Stimulated activated CD4-positive, alpha-beta T cell treated with anti-CD3 and anti-CD28 coated beads, TNF-alpha, amount 100 ng/mL, for 4 hours (primary cell): ENCODE data around the gene XPO5.
"Not testable (repeated sequence)": the region's sequence is repeated elsewhere in the genome, so short reads cannot be mapped to it uniquely, and the experiment has no call there.

Experiments used
- DNase-seq, 3 experiments: peaks; one replicate each; pipeline ENCODE4 v3.0.0-alpha.2; 2020; ENCODE audit warnings: low read depth in 3 of 3

XPO5 gene

GRCh38 chr6:43498291-43498690 lies 77.5 kb downstream of the XPO5 start:
- DNase-seq: not testable (repeated sequence)

GRCh38 chr6:43497689-43498088 lies 78.1 kb downstream of the XPO5 start:
- no peak for DNase-seq

- DNase-seq: no peak
These were observed 78.8 kb downstream of the XPO5 start for GRCh38 chr6:43497129-43497396.

GRCh38 chr6:43496370-43497128 lies 79.3 kb downstream of the XPO5 start:
- no peak for DNase-seq

- DNase-seq: no peak
These were observed 80.4 kb downstream of the XPO5 start for GRCh38 chr6:43495409-43495941.

- DNase-seq: no peak
These were observed 81.1 kb downstream of the XPO5 start for GRCh38 chr6:43494766-43495165.

- no peak for DNase-seq
These were observed 81.5 kb downstream of the XPO5 start for GRCh38 chr6:43494321-43494720.

GRCh38 chr6:43493833-43494232 lies 82.0 kb downstream of the XPO5 start:
- no peak for DNase-seq

- DNase-seq: no peak
These were observed 82.6 kb downstream of the XPO5 start for GRCh38 chr6:43493230-43493629.

- no peak for DNase-seq
These were observed 83.2 kb downstream of the XPO5 start for GRCh38 chr6:43492673-43493072.

GRCh38 chr6:43491750-43492661 lies 83.8 kb downstream of the XPO5 start:
- no peak for DNase-seq

GRCh38 chr6:43490523-43490939 lies 85.3 kb downstream of the XPO5 start:
- no peak for DNase-seq

- no peak for DNase-seq
These were observed 86.4 kb downstream of the XPO5 start for GRCh38 chr6:43489277-43490072.

- DNase-seq: no peak
These were observed 87.1 kb downstream of the XPO5 start for GRCh38 chr6:43488667-43489276.

GRCh38 chr6:43481591-43482236 lies 94.1 kb downstream of the XPO5 start:
- no peak for DNase-seq

- no peak for DNase-seq
These were observed 94.8 kb downstream of the XPO5 start for GRCh38 chr6:43481075-43481474.

GRCh38 chr6:43478008-43478372 lies 97.8 kb downstream of the XPO5 start:
- DNase-seq: no peak

- peak; percentile 96 to 98 (median 97) for DNase-seq
These were observed 98.4 kb downstream of the XPO5 start, which contains the start of gene TJAP1 for GRCh38 chr6:43477235-43478007. TJAP1 (plus strand) TSS chr6:43477570; CDS start chr6:43499002, 21,432 bp downstream.

GRCh38 chr6:43476746-43477145 lies 99.1 kb downstream of the XPO5 start:
- DNase-seq: no peak

- DNase-seq: no peak
These were observed 100.3 kb downstream of the XPO5 start for GRCh38 chr6:43475516-43475915.
